HG02610 (cell line): ENCODE results near the gene TFRC.
A peak's percentile ranks its signal among the peaks of the same experiment; 100 is the strongest.
"Not testable (repeated sequence)": the region's sequence is repeated elsewhere in the genome, so short reads cannot be mapped to it uniquely, and the experiment has no call there.

Experiments
- ATAC-seq: cut with Tn5 transposase; IDR thresholded peaks from one replicate; pipeline ENCODE4 v1.9.1; 2021; ENCODE audit warnings: mild to moderate bottlenecking, moderate library complexity; ENCODE audit not compliant: unreplicated experiment

TFRC gene

DNA sequence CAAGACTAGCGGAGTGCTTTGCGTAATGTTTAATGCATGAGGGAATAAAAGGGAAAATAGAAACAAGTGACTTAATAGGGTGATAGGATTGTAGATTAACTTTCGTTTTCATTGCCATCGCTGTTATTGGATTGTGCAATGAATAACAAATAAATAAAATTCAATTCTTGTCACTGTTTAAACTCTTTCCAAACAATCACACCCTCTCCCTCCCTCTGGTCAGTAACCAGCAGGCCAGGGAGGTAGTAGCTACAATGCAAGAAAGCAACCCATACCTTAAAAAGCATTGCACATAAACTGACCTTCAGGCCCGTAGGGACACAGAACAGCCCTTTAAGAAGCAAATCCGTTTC is 705 bp upstream of the TFRC start:
- no peak for ATAC-seq

GRCh38 chr3:196081002-196081833 is 672 bp downstream of the TFRC start:
- ATAC-seq, result peak; percentile 34

GRCh38 chr3:196080101-196080846 is 1.6 kb downstream of the TFRC start:
- ATAC-seq, result not testable (repeated sequence)

DNA sequence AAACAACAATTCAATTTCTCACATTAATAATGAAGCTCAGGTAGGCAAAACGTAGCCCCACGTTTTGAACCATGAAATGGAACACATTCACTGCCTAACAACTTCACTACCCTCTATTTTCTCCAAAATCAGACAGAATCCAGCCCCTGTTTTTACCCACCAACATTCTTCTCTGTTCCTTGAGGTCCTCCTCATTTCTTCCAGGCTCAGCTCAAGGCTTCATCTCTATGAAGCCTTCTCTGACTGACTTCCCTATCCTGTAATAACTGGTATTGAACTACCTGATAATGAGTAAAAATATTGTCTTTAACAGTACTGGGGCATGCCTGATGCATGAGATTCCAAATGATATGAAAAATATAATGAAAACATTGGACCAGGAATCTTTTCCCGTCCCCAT is 2.2 kb downstream of the TFRC start:
- no peak for ATAC-seq

- ATAC-seq, result no peak
Observed at GRCh38 chr3:196075013-196075412, 6.9 kb downstream of the TFRC start.

GRCh38 chr3:196073255-196073753 is 8.6 kb downstream of the TFRC start:
- ATAC-seq, result no peak

- ATAC-seq, result peak; percentile 78
Observed at GRCh38 chr3:196072313-196072712, 9.6 kb downstream of the TFRC start.

DNA sequence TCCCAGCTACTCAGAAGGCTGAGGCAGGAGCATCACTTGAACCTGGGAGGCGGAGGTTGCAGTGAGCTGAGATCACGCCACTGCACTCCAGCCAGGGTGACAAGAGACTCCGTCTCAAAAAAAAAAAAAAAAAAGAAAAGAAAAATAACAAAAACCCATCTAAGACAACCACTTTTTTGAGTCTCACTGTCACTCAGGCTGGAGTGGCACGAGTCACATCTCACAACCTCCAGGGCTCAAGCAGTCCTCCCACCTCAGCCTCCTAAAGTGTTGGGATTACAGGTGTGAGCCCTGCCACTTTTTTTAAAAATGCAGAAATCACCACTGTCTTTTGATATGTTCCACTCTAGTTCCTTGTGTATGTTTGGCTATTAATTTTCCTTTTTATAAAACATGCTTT is 13.1 kb downstream of the TFRC start:
- not testable (repeated sequence) for ATAC-seq

DNA sequence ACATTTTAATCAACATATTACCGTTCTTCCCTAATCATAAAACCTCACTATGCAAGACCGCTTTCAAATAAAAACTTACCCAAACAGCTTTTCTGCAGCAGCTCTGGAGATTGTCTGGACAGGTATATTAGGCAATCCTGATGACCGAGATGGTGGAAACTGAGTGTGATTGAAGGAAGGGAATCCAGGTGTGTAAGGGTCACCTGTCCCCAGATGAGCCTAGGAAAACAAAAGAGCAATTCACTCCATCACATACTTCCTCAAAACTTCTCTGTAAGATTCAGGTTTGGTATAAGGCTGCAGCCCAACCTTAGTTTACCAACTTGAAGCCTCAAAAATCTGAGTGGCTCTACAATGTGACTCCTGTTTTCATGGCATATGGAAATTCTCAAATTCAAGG is 14.5 kb downstream of the TFRC start:
- no peak for ATAC-seq

- ATAC-seq, result no peak
Observed at GRCh38 chr3:196063971-196064370, 17.9 kb downstream of the TFRC start.

GRCh38 chr3:196063456-196063855 is 18.4 kb downstream of the TFRC start:
- ATAC-seq, result no peak

DNA sequence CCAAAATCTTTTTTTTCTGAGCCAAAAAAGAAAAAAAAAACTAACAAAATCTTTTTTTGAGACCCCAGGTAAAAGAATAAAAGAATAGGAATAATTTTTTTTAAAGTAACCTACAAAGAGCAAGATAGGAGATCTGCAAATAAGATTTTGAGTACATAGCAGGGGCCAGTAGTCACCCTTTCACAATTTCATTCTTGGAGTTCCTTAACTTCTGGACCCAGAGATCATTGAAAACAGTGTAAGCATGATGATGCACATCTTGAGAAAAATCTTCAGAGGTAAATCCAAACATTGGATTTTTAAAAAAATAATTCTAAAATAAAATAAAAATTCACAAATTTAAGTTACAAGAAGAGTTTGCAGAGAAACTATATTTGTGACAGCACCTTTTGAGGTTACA is 18.8 kb downstream of the TFRC start:
- ATAC-seq, result no peak

DNA sequence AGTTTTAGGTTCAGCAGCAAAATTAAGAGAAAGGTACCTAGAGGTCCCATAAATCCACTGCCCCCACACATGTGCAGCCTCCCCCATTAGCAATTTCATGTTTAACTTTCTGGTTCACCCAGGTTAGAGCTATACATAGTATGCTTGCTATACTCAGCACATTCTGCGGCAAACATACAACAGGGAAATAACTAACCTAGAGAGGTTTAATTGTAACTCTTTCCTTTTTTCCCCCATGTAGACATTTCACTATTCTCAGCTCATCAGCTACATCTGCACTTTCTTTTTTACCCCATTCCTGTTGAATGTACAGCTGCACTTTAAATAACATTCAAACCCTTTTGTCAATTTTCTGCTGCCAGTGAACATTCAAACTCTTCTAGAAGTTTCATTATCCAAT is 21.1 kb downstream of the TFRC start:
- ATAC-seq, result no peak

- ATAC-seq, result no peak
Observed at GRCh38 chr3:196057760-196058331, 24.0 kb downstream of the TFRC start.

DNA sequence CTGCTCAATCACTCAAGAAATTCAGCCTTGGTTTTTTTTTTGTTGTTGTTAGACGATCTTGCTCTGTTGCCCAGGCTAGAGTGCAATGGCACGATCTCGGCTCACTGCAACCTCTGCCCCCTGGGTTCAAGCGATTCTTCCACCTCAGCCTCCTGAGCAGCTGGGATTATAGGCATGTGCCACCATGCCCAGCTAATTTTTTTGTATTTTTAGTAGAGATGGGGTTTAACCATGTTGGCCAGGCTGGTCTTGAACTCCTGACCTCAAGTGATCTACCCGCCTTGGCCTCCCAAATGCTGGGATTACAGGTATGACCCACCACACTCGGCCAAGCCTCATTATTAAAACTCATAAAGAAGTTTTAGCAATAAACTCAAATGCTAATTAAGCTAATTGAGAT is 25.5 kb downstream of the TFRC start:
- ATAC-seq, result not testable (repeated sequence)

- no peak for ATAC-seq
Observed at GRCh38 chr3:196055683-196056270, 26.1 kb downstream of the TFRC start.

GRCh38 chr3:196055240-196055639 is 26.6 kb downstream of the TFRC start:
- ATAC-seq, result no peak

DNA sequence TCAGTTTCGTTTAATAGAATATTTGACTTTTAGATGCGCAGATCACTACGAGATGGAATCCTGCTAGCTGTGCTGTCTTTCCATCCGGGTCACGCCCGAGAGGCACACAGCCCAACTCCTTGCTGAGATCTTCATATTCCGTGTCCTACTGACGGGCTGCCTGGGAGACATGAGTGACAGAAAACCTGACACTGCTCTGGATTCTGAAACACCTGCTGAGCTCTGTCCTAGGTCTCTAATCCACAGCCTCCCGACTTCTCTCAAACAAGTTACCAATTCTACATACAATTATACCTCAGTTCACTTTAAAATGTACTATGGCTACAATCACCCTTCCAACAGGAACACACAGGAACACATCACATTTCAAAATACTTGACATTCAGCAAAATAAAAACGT is 27.2 kb downstream of the TFRC start:
- no peak for ATAC-seq

GRCh38 chr3:196053487-196053886 is 28.4 kb downstream of the TFRC start:
- no peak for ATAC-seq

DNA sequence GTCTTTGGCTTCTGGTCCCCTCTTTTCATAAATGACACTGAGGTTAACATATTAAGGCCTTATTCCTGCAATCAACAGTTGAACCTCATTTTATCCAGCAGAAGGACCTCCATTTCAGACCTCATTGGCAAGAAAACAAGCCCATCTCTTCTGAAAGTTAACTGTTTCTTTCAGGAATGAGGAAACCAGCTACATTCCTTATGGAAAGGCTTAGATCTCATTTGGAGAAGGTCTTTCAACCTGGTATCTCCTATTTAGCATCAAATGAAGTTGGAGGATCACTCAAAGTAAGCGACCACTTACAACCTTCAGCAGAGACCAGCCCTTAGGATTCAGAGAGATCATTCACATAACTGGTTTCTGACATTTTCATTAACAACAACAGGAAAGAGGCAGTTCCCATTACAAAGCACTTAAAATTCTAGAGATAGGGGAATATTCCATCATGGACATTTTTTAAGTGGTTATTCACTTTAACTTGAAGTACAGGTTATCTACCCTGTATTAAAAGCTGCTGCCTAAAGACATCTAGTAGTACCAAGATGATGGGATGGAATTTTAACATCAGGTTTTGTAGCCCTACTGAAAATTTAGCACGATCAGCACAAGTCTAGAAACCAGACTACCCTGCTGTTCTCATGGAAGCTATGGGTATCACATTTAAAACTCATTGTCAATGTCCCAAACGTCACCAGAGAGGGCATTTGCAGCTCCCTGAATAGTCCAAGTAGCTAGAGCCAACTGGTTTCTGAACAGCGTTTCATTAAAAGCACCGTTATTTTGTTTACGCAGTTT is 30.4 kb downstream of the TFRC start:
- ATAC-seq, result no peak

GRCh38 chr3:196050597-196050996 is 31.3 kb downstream of the TFRC start:
- ATAC-seq, result no peak
